OCI-LY3 (cell line): ENCODE measurements around the gene ANKRD29.

Source experiments
- H2AFZ ChIP-seq: fragments of 200-600, 300-600 bp; shearing (Covaris generic); 2 replicates; pipeline ENCODE4 v1.6.0; 2014; ENCODE audit warnings: antibody characterized with exemption, low read depth, low read length
- H3K27ac ChIP-seq: fragments of 200-600, 300-600 bp; sonication (generic); 2 replicates; pipeline ENCODE4 v1.5.1; 2014; ENCODE audit warnings: mild to moderate bottlenecking, low read length, moderate library complexity, mixed read lengths
- H3K27me3 ChIP-seq: fragments of 200-600, 300-600 bp; sonication (generic); 2 replicates; pipeline ENCODE4 v1.6.1; 2014; ENCODE audit warnings: low read depth, low read length, mixed read lengths
- H3K36me3 ChIP-seq: fragments of 200-600, 300-600 bp; sonication (generic); replicated peaks from 2 replicates; pipeline ENCODE3; 2014; ENCODE audit warnings: low read depth, low read length, mixed read lengths
- H3K4me1 ChIP-seq: fragments of 300-600, 200-600 bp; sonication (generic); 2 replicates; pipeline ENCODE4 v1.6.1; 2014; ENCODE audit warnings: low read length, mixed read lengths
- H3K4me2 ChIP-seq: fragments of 200-600, 300-600 bp; sonication (generic); 2 replicates; pipeline ENCODE4 v1.6.1; 2014; ENCODE audit warnings: low read length, mixed read lengths
- H3K4me3 ChIP-seq: fragments of 300-600, 200-600 bp; sonication (generic); 2 replicates; pipeline ENCODE4 v1.5.1; 2014; ENCODE audit warnings: antibody characterized with exemption, mild to moderate bottlenecking, low read length, moderate library complexity
- H3K79me2 ChIP-seq: fragments of 300-600, 200-600 bp; shearing (Covaris generic); 2 replicates; pipeline ENCODE4 v1.6.1; 2014; ENCODE audit warnings: mild to moderate bottlenecking, low read length, mixed read lengths
- H3K9ac ChIP-seq: fragments of 300-600, 200-600 bp; shearing (Covaris generic); 2 replicates; pipeline ENCODE4 v1.6.0; 2014; ENCODE audit warnings: mild to moderate bottlenecking, low read length, moderate library complexity
- H3K9me3 ChIP-seq: fragments of 200-600, 300-600 bp; shearing (Covaris generic); 2 replicates; pipeline ENCODE4 v1.6.1; 2014; ENCODE audit warnings: low read length, mixed read lengths; ENCODE audit not compliant: insufficient read depth
- H4K20me1 ChIP-seq: fragments of 200-600, 300-600 bp; sonication (generic); 2 replicates; pipeline ENCODE4 v1.6.1; 2016; ENCODE audit warnings: low read length, mixed read lengths; ENCODE audit not compliant: insufficient read depth
- CTCF ChIP-seq: fragments of 200-600, 300-600 bp; sonication (generic); IDR thresholded peaks from 2 replicates; pipeline ENCODE4 v1.5.1; 2014; ENCODE audit warnings: antibody characterized with exemption, low read length, low read depth
- EZH2phosphoT487 ChIP-seq: fragments of 200-600 bp; shearing (Covaris generic); IDR thresholded peaks from 2 replicates; pipeline ENCODE4 v1.6.1; 2018; ENCODE audit warnings: antibody characterized with exemption, mixed run types, low read depth

ANKRD29 gene

GRCh38 chr18:23710068-23710527, 47.4 kb upstream of the ANKRD29 start:
- no peak overlapping the region for H2AFZ ChIP-seq
- H3K9ac ChIP-seq, result no peak overlapping the region
- peaks cover 4% of the 10 kb centered on the region for H3K36me3 ChIP-seq
- H4K20me1 ChIP-seq, result no peaks in the 10 kb centered on the region
- H3K27ac ChIP-seq, result no peak overlapping the region
- H3K4me1 ChIP-seq, result no peaks in the 10 kb centered on the region
- H3K4me2 ChIP-seq, result no peak overlapping the region
- no peaks in the 10 kb centered on the region for H3K79me2 ChIP-seq
- H3K27me3 ChIP-seq, result no peaks in the 10 kb centered on the region
- H3K4me3 ChIP-seq, result no peak overlapping the region
- peaks cover 5% of the 10 kb centered on the region for H3K9me3 ChIP-seq
- TF ChIP-seq EZH2phosphoT487 (no peak), CTCF (no peak)

- H3K9me3 ChIP-seq, result peaks cover 5% of the 10 kb centered on the region
- TF ChIP-seq CTCF, result no peak
- no peak for TF ChIP-seq EZH2phosphoT487
Measured at GRCh38 chr18:23706971-23707640, 44.4 kb upstream of the ANKRD29 start.

GRCh38 chr18:23704806-23705205, 42.1 kb upstream of the ANKRD29 start:
- Histone ChIP-seq H3K9ac (no peak overlapping the region), H3K27me3 (peaks cover 16% of the 10 kb centered on the region), H3K4me3 (no peak overlapping the region), H3K4me2 (no peak overlapping the region), H4K20me1 (no peaks in the 10 kb centered on the region), H3K9me3 (peaks cover 5% of the 10 kb centered on the region), H3K27ac (no peak overlapping the region), H3K36me3 (peaks cover 4% of the 10 kb centered on the region), H3K4me1 (peaks cover 7% of the 10 kb centered on the region), H3K79me2 (no peaks in the 10 kb centered on the region), H2AFZ (no peak overlapping the region)
- TF ChIP-seq EZH2phosphoT487 (no peak), CTCF (no peak)

More at GRCh38 chr18:23706971-23707640, 44.4 kb upstream of the ANKRD29 start:
- H4K20me1 ChIP-seq, result no peaks in the 10 kb centered on the region
- no peak overlapping the region for H3K4me3 ChIP-seq
- no peak overlapping the region for H3K27ac ChIP-seq
- no peak overlapping the region for H3K9ac ChIP-seq
- no peak overlapping the region for H2AFZ ChIP-seq
- H3K4me1 ChIP-seq, result no peaks in the 10 kb centered on the region
- no peaks in the 10 kb centered on the region for H3K79me2 ChIP-seq
- no peak overlapping the region for H3K4me2 ChIP-seq
- H3K36me3 ChIP-seq, result peaks cover 4% of the 10 kb centered on the region
- peaks cover 11% of the 10 kb centered on the region for H3K27me3 ChIP-seq

- Histone ChIP-seq H3K4me3 (no peak overlapping the region), H3K79me2 (no peaks in the 10 kb centered on the region), H3K9ac (no peak overlapping the region), H3K27me3 (peaks cover 16% of the 10 kb centered on the region), H3K4me1 (peaks cover 7% of the 10 kb centered on the region), H2AFZ (no peak overlapping the region), H3K9me3 (peaks cover 5% of the 10 kb centered on the region), H4K20me1 (no peaks in the 10 kb centered on the region), H3K36me3 (peaks cover 4% of the 10 kb centered on the region), H3K4me2 (no peak overlapping the region), H3K27ac (no peak overlapping the region)
- TF ChIP-seq CTCF, result no peak
- TF ChIP-seq EZH2phosphoT487, result no peak
Measured at GRCh38 chr18:23703987-23704384, 41.3 kb upstream of the ANKRD29 start.
